Glutamatergic neuron (in vitro differentiated cells): ENCODE data around the gene PYGB. TPM values are rescaled to one million over a fixed set of nuclear protein-coding genes. Genes with fewer than 3 reads are reported as not detected.

ENCODE experiments used
- DNase-seq: peaks from one replicate; pipeline ENCODE4 v3.0.0; 2022
- H3K27ac Mint-ChIP-seq: one replicate; pipeline ENCODE4 v1.8.0; 2020; ENCODE audit warnings: mild to moderate bottlenecking, mixed read lengths, inconsistent platforms; ENCODE audit not compliant: unreplicated experiment
- H3K27me3 Mint-ChIP-seq: one replicate; pipeline ENCODE4 v1.8.0; 2020; ENCODE audit warnings: mild to moderate bottlenecking, moderate library complexity, mixed read lengths, inconsistent platforms; ENCODE audit not compliant: unreplicated experiment
- H3K36me3 Mint-ChIP-seq: one replicate; pipeline ENCODE4 v1.8.0; 2020; ENCODE audit warnings: mild to moderate bottlenecking, mixed read lengths, inconsistent platforms; ENCODE audit not compliant: unreplicated experiment
- H3K4me1 Mint-ChIP-seq: one replicate; pipeline ENCODE4 v1.8.0; 2020; ENCODE audit warnings: mild to moderate bottlenecking, low read depth, mixed read lengths, inconsistent platforms; ENCODE audit not compliant: unreplicated experiment
- H3K4me3 Mint-ChIP-seq: one replicate; pipeline ENCODE4 v1.8.0; 2020; ENCODE audit warnings: mild to moderate bottlenecking, mixed read lengths, inconsistent platforms; ENCODE audit not compliant: unreplicated experiment
- H3K9me3 Mint-ChIP-seq: one replicate; pipeline ENCODE4 v1.8.0; 2020; ENCODE audit warnings: mild to moderate bottlenecking, moderate library complexity, mixed read lengths, inconsistent platforms; ENCODE audit not compliant: unreplicated experiment
- CTCF ChIP-seq: fragments of 200-600 bp; sonication (generic); IDR thresholded peaks from one replicate; pipeline ENCODE4 v1.5.0; 2021; ENCODE audit not compliant: partially characterized antibody, unreplicated experiment
- total RNA-seq: library from RNA; stranded (reverse); fragmentation: NEBNext Ultra II Directional; extraction: Animal tissue kit (Norgen Biotek cat#: 25700); gene quantifications from one replicate; pipeline ENCODE4 v1.2.1, GENCODE V29; 2021; ENCODE audit not compliant: unreplicated experiment

The PYGB gene
- total RNA-seq, 1 donor from 2014 or later: 295 TPM

GRCh38 chr20:25211273-25211672 is 36.6 kb upstream of the PYGB start:
- Mint-ChIP-seq H3K27me3 (peaks cover 5% of the 10 kb centered on the region), H3K36me3 (no peaks in the 10 kb centered on the region), H3K9me3 (peaks cover 4% of the 10 kb centered on the region), H3K4me1 (peaks cover 9% of the 10 kb centered on the region), H3K4me3 (no peak overlapping the region), H3K27ac (peak overlapping the region; percentile 9)
- no peak for DNase-seq
- no peak for TF ChIP-seq CTCF

GRCh38 chr20:25212242-25212641 is 35.6 kb upstream of the PYGB start:
- H3K4me3 Mint-ChIP-seq: no peak overlapping the region
- no peak for TF ChIP-seq CTCF
- H3K4me1 Mint-ChIP-seq: peaks cover 7% of the 10 kb centered on the region
- no peaks in the 10 kb centered on the region for H3K36me3 Mint-ChIP-seq
- no peak for DNase-seq
- peaks cover 5% of the 10 kb centered on the region for H3K27me3 Mint-ChIP-seq
- H3K9me3 Mint-ChIP-seq: peaks cover 6% of the 10 kb centered on the region
- no peak overlapping the region for H3K27ac Mint-ChIP-seq

- peaks cover 5% of the 10 kb centered on the region for H3K4me1 Mint-ChIP-seq
- H3K9me3 Mint-ChIP-seq: peaks cover 8% of the 10 kb centered on the region
- H3K27ac Mint-ChIP-seq: no peak overlapping the region
- H3K36me3 Mint-ChIP-seq: no peaks in the 10 kb centered on the region
- DNase-seq: no peak
- H3K27me3 Mint-ChIP-seq: peaks cover 7% of the 10 kb centered on the region
- TF ChIP-seq CTCF: no peak
- H3K4me3 Mint-ChIP-seq: no peak overlapping the region
These were observed 34.1 kb upstream of the PYGB start for GRCh38 chr20:25213566-25214425.

- no peak for TF ChIP-seq CTCF
- H3K4me1 Mint-ChIP-seq: peaks cover 5% of the 10 kb centered on the region
- H3K27ac Mint-ChIP-seq: no peak overlapping the region
- H3K27me3 Mint-ChIP-seq: peaks cover 7% of the 10 kb centered on the region
- DNase-seq: no peak
- H3K9me3 Mint-ChIP-seq: peaks cover 8% of the 10 kb centered on the region
- no peaks in the 10 kb centered on the region for H3K36me3 Mint-ChIP-seq
- H3K4me3 Mint-ChIP-seq: no peak overlapping the region
These were observed 33.5 kb upstream of the PYGB start for GRCh38 chr20:25214426-25214790.

- Mint-ChIP-seq H3K36me3 (no peaks in the 10 kb centered on the region), H3K27me3 (peaks cover 12% of the 10 kb centered on the region), H3K27ac (no peak overlapping the region), H3K4me1 (peaks cover 7% of the 10 kb centered on the region), H3K9me3 (peaks cover 8% of the 10 kb centered on the region), H3K4me3 (no peak overlapping the region)
- DNase-seq: no peak
- no peak for TF ChIP-seq CTCF
These were observed 33.1 kb upstream of the PYGB start for GRCh38 chr20:25214819-25215218.
